ENCODE measurements around the gene TEKTIP1. TPM values are rescaled to one million over a fixed set of nuclear protein-coding genes. Genes with fewer than 3 reads are reported as not detected.

The TEKTIP1 gene
- total RNA-seq, 4 donors from 2014 or later: 1.2 to 3.3 (median 1.9) TPM; not detected in 1

GRCh38 chr19:3556423-3556977, 17.5 kb downstream of the TEKTIP1 start:
- Histone ChIP-seq H3K27ac (no peak overlapping the region), H3K4me3 (replicated peaks in 1 of 3) (peak overlapping the region; percentile 74 to 86 (median 76)), H3K27me3 (no peaks in the 10 kb centered on the region), H3K4me1 (peaks cover 7 to 20% of the 10 kb centered on the region in 2 donors), H3K36me3 (no peaks in the 10 kb centered on the region), H3K9me3 (no peaks in the 10 kb centered on the region)
- TF ChIP-seq POLR2A (IDR thresholded peaks at IDR 0.05): no peak
- TF ChIP-seq, protein P1, sequence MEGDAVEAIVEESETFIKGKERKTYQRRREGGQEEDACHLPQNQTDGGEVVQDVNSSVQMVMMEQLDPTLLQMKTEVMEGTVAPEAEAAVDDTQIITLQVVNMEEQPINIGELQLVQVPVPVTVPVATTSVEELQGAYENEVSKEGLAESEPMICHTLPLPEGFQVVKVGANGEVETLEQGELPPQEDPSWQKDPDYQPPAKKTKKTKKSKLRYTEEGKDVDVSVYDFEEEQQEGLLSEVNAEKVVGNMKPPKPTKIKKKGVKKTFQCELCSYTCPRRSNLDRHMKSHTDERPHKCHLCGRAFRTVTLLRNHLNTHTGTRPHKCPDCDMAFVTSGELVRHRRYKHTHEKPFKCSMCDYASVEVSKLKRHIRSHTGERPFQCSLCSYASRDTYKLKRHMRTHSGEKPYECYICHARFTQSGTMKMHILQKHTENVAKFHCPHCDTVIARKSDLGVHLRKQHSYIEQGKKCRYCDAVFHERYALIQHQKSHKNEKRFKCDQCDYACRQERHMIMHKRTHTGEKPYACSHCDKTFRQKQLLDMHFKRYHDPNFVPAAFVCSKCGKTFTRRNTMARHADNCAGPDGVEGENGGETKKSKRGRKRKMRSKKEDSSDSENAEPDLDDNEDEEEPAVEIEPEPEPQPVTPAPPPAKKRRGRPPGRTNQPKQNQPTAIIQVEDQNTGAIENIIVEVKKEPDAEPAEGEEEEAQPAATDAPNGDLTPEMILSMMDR (IDR thresholded peaks at IDR 0.05): no peak
- intact Hi-C loops (cut with DNase I): loop anchor here (2.0 kb wide), 1 partner anchor 16 kb away; the partner anchor contains the start of gene HMG20B
- 28 to 36% methylated on average over 9 of the region's 9 CpGs for WGBS, 2 donors
- DNase-seq: no peak

DNA sequence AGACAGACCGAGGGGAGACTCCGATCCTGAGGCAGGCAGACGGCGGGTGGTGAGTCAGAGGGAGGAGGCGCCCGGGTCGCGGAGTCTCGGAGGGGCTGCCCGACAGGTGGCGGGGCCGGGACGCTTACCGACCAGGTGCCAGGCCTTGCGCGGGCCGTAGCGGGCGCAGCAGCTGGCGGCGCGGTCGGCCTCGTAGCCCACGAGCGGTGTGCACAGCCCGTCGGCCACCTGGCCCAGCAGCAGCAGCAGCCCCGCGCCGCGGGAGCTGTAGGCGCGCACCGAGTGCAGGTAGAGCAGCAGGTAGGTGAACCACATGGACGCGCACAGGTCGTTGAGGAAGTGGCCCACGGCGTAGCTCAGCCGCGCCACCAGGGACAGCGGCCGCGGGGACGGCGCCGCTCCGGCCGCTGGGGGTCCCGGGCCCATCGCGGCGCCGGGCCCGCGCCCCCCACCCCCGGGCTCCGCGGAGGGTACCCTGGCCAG, 18.0 kb downstream of the TEKTIP1 start:
- Histone ChIP-seq H3K9me3 (no peaks in the 10 kb centered on the region), H3K4me1 (peaks cover 7 to 20% of the 10 kb centered on the region in 2 donors), H3K4me3 (replicated peaks in 1 of 3) (peak overlapping the region; percentile 74 to 86 (median 76)), H3K36me3 (no peaks in the 10 kb centered on the region), H3K27me3 (no peaks in the 10 kb centered on the region), H3K27ac (no peak overlapping the region)
- 0% methylated on average over 7 to 15 of the region's 60 CpGs for WGBS, 2 donors
- TF ChIP-seq, protein P1 (IDR thresholded peaks at IDR 0.05): peak in 3 of 6 experiments; percentile 18 to 34 (median 31)
- TF ChIP-seq POLR2A (IDR thresholded peaks at IDR 0.05): no peak
- peak; percentile 43 to 64 for DNase-seq
- intact Hi-C loops (cut with DNase I): loop anchor here (2.0 kb wide), 1 partner anchor 16 kb away; the partner anchor contains the start of gene HMG20B

- Histone ChIP-seq H3K4me1 (peaks cover 7 to 20% of the 10 kb centered on the region in 2 donors), H3K36me3 (no peaks in the 10 kb centered on the region), H3K9me3 (no peaks in the 10 kb centered on the region), H3K27ac (peak within 1 kb of the TSS; percentile 46 to 65 (median 55)), H3K4me3 (replicated peaks in 1 of 3) (peak within 1 kb of the TSS; percentile 74 to 86 (median 76)), H3K27me3 (no peaks in the 10 kb centered on the region)
- peak; percentile 95 for DNase-seq
- 0 to 1% methylated on average over 9 to 12 of the region's 81 CpGs for WGBS, 2 donors
- intact Hi-C loops (cut with DNase I): loop anchor here (2.0 kb wide), 1 partner anchor 15 kb away; the partner anchor contains the start of gene HMG20B
- TF ChIP-seq, protein P1 (IDR thresholded peaks at IDR 0.05): no peak
- peak in 1 of 2 donors; percentile 85 for TF ChIP-seq POLR2A (IDR thresholded peaks at IDR 0.05)
Measured at GRCh38 chr19:3557461-3558248, 18.7 kb downstream of the TEKTIP1 start, which contains the start of gene MFSD12. MFSD12 (minus strand) TSS chr19:3557586; CDS start chr19:3557403, 183 bp downstream.

GRCh38 chr19:3563709-3564524, 24.9 kb downstream of the TEKTIP1 start:
- no peaks in the 10 kb centered on the region for H3K4me1 ChIP-seq
- no peak for DNase-seq
- intact Hi-C loops (cut with DNase I): no loop called here
- no peaks in the 10 kb centered on the region for H3K36me3 ChIP-seq
- H3K27me3 ChIP-seq: no peaks in the 10 kb centered on the region
- WGBS, 2 donors: 72 to 76% methylated on average over 11 to 17 of the region's 17 CpGs
- no peaks in the 10 kb centered on the region for H3K9me3 ChIP-seq
- TF ChIP-seq POLR2A (IDR thresholded peaks at IDR 0.05): no peak
- TF ChIP-seq, protein P1 (IDR thresholded peaks at IDR 0.05): no peak
- no peak overlapping the region for H3K27ac ChIP-seq
- H3K4me3 ChIP-seq (replicated peaks in 1 of 3): no peak overlapping the region
